ENCODE measurements around the gene SRSF1. TPM values are rescaled to one million over a fixed set of nuclear protein-coding genes. Genes with fewer than 3 reads are reported as not detected.

The SRSF1 gene
- total RNA-seq, 1 experiment from 2014 or later = 347 TPM

- H3K27me3 ChIP-seq (ENCODE audit: low read length) = no peaks in the 10 kb centered on the region
- H3K9me3 ChIP-seq (ENCODE audit: low read length) = no peaks in the 10 kb centered on the region
- H2AFZ ChIP-seq (ENCODE audit: low read length) = no peak overlapping the region
- no peaks in the 10 kb centered on the region for H3K9me2 ChIP-seq (replicated peaks; ENCODE audit: insufficient read depth, low read length)
- H3K36me3 ChIP-seq (ENCODE audit: insufficient read depth, low read length) = peaks cover 30% of the 10 kb centered on the region
- H3K4me2 ChIP-seq (ENCODE audit: low read depth, low read length, poor library complexity, severe bottlenecking) = no peak overlapping the region
- H3K79me2 ChIP-seq (ENCODE audit: low read length) = no peaks in the 10 kb centered on the region
- H3K27ac ChIP-seq (ENCODE audit: low read length) = no peak overlapping the region
- no peak for DNase-seq
- H3K9ac ChIP-seq (ENCODE audit: low read length) = no peak overlapping the region
- no peaks in the 10 kb centered on the region for H3K4me1 ChIP-seq (ENCODE audit: low read length)
- H4K20me1 ChIP-seq (ENCODE audit: insufficient read depth, low read depth, low read length) = no peaks in the 10 kb centered on the region; the same call in 1 of the 2 replicates
- H3K4me3 ChIP-seq (ENCODE audit: low read length) = no peak overlapping the region
These were observed 35.5 kb downstream of the SRSF1 start for GRCh38 chr17:57971572-57971971.

- Histone ChIP-seq H3K9ac (ENCODE audit: low read length) (no peak overlapping the region), H3K9me2 (replicated peaks; ENCODE audit: insufficient read depth, low read length) (no peaks in the 10 kb centered on the region), H2AFZ (ENCODE audit: low read length) (no peak overlapping the region), H3K9me3 (ENCODE audit: low read length) (no peaks in the 10 kb centered on the region), H3K4me3 (ENCODE audit: low read length) (no peak overlapping the region), H3K27ac (ENCODE audit: low read length) (no peak overlapping the region), H3K27me3 (ENCODE audit: low read length) (no peaks in the 10 kb centered on the region), H4K20me1 (ENCODE audit: insufficient read depth, low read depth, low read length) (no peaks in the 10 kb centered on the region; the same call in 1 of the 2 replicates), H3K36me3 (ENCODE audit: insufficient read depth, low read length) (peaks cover 23% of the 10 kb centered on the region), H3K4me1 (ENCODE audit: low read length) (no peaks in the 10 kb centered on the region), H3K4me2 (ENCODE audit: low read depth, low read length, poor library complexity, severe bottlenecking) (no peak overlapping the region), H3K79me2 (ENCODE audit: low read length) (no peaks in the 10 kb centered on the region)
- DNase-seq = no peak
These were observed 36.3 kb downstream of the SRSF1 start for GRCh38 chr17:57970710-57971109.

GRCh38 chr17:57968456-57968855 is 38.6 kb downstream of the SRSF1 start:
- Histone ChIP-seq H3K4me3 (ENCODE audit: low read length) (no peak overlapping the region), H3K4me1 (ENCODE audit: low read length) (no peaks in the 10 kb centered on the region), H3K9me3 (ENCODE audit: low read length) (no peaks in the 10 kb centered on the region), H3K4me2 (ENCODE audit: low read depth, low read length, poor library complexity, severe bottlenecking) (no peak overlapping the region), H3K27ac (ENCODE audit: low read length) (no peak overlapping the region), H3K36me3 (ENCODE audit: insufficient read depth, low read length) (peaks cover 1% of the 10 kb centered on the region; the same call in 1 of the 2 replicates), H3K27me3 (ENCODE audit: low read length) (no peaks in the 10 kb centered on the region), H3K9ac (ENCODE audit: low read length) (no peak overlapping the region), H4K20me1 (ENCODE audit: insufficient read depth, low read depth, low read length) (no peaks in the 10 kb centered on the region; the same call in 1 of the 2 replicates), H2AFZ (ENCODE audit: low read length) (no peak overlapping the region), H3K79me2 (ENCODE audit: low read length) (no peaks in the 10 kb centered on the region), H3K9me2 (replicated peaks; ENCODE audit: insufficient read depth, low read length) (no peaks in the 10 kb centered on the region)
- no peak for DNase-seq

GRCh38 chr17:57966875-57967274 is 40.2 kb downstream of the SRSF1 start:
- Histone ChIP-seq H3K4me2 (ENCODE audit: low read depth, low read length, poor library complexity, severe bottlenecking) (no peak overlapping the region), H4K20me1 (ENCODE audit: insufficient read depth, low read depth, low read length) (no peaks in the 10 kb centered on the region; the same call in 1 of the 2 replicates), H3K9ac (ENCODE audit: low read length) (no peak overlapping the region), H3K4me3 (ENCODE audit: low read length) (no peak overlapping the region), H3K36me3 (ENCODE audit: insufficient read depth, low read length) (no peaks in the 10 kb centered on the region), H2AFZ (ENCODE audit: low read length) (no peak overlapping the region), H3K9me2 (replicated peaks; ENCODE audit: insufficient read depth, low read length) (no peaks in the 10 kb centered on the region), H3K4me1 (ENCODE audit: low read length) (no peaks in the 10 kb centered on the region), H3K79me2 (ENCODE audit: low read length) (no peaks in the 10 kb centered on the region), H3K9me3 (ENCODE audit: low read length) (no peaks in the 10 kb centered on the region), H3K27me3 (ENCODE audit: low read length) (no peaks in the 10 kb centered on the region), H3K27ac (ENCODE audit: low read length) (no peak overlapping the region)
- DNase-seq = no peak

- Histone ChIP-seq H3K9ac (ENCODE audit: low read length) (no peak overlapping the region), H3K4me2 (ENCODE audit: low read depth, low read length, poor library complexity, severe bottlenecking) (no peak overlapping the region), H3K9me3 (ENCODE audit: low read length) (no peaks in the 10 kb centered on the region), H4K20me1 (ENCODE audit: insufficient read depth, low read depth, low read length) (no peaks in the 10 kb centered on the region), H3K79me2 (ENCODE audit: low read length) (no peaks in the 10 kb centered on the region), H3K9me2 (replicated peaks; ENCODE audit: insufficient read depth, low read length) (no peaks in the 10 kb centered on the region), H3K4me1 (ENCODE audit: low read length) (no peaks in the 10 kb centered on the region), H3K4me3 (ENCODE audit: low read length) (no peak overlapping the region), H2AFZ (ENCODE audit: low read length) (no peak overlapping the region), H3K27ac (ENCODE audit: low read length) (no peak overlapping the region), H3K36me3 (ENCODE audit: insufficient read depth, low read length) (no peaks in the 10 kb centered on the region), H3K27me3 (ENCODE audit: low read length) (no peaks in the 10 kb centered on the region)
- no peak for DNase-seq
These were observed 40.8 kb downstream of the SRSF1 start for GRCh38 chr17:57966246-57966645.

GRCh38 chr17:57965521-57966160 is 41.4 kb downstream of the SRSF1 start:
- no peak for DNase-seq
- H3K9me2 ChIP-seq (replicated peaks; ENCODE audit: insufficient read depth, low read length) = no peaks in the 10 kb centered on the region

GRCh38 chr17:57963149-57963511 is 43.9 kb downstream of the SRSF1 start:
- no peak overlapping the region for H3K9ac ChIP-seq (ENCODE audit: low read length)
- no peaks in the 10 kb centered on the region for H4K20me1 ChIP-seq (ENCODE audit: insufficient read depth, low read depth, low read length)
- no peak for DNase-seq
- no peaks in the 10 kb centered on the region for H3K9me2 ChIP-seq (replicated peaks; ENCODE audit: insufficient read depth, low read length)
- no peak overlapping the region for H2AFZ ChIP-seq (ENCODE audit: low read length)
- no peaks in the 10 kb centered on the region for H3K27me3 ChIP-seq (ENCODE audit: low read length)
- no peaks in the 10 kb centered on the region for H3K9me3 ChIP-seq (ENCODE audit: low read length)
- H3K36me3 ChIP-seq (ENCODE audit: insufficient read depth, low read length) = no peaks in the 10 kb centered on the region
- no peaks in the 10 kb centered on the region for H3K4me1 ChIP-seq (ENCODE audit: low read length)
- no peak overlapping the region for H3K4me2 ChIP-seq (ENCODE audit: low read depth, low read length, poor library complexity, severe bottlenecking)
- no peaks in the 10 kb centered on the region for H3K79me2 ChIP-seq (ENCODE audit: low read length)
- no peak overlapping the region for H3K4me3 ChIP-seq (ENCODE audit: low read length)
- no peak overlapping the region for H3K27ac ChIP-seq (ENCODE audit: low read length)

More at GRCh38 chr17:57965521-57966160, 41.4 kb downstream of the SRSF1 start:
- H3K27me3 ChIP-seq (ENCODE audit: low read length) = no peaks in the 10 kb centered on the region
- no peaks in the 10 kb centered on the region for H3K36me3 ChIP-seq (ENCODE audit: insufficient read depth, low read length)
- no peak overlapping the region for H3K4me3 ChIP-seq (ENCODE audit: low read length)
- no peak overlapping the region for H3K4me2 ChIP-seq (ENCODE audit: low read depth, low read length, poor library complexity, severe bottlenecking)
- no peak overlapping the region for H3K27ac ChIP-seq (ENCODE audit: low read length)
- H3K9me3 ChIP-seq (ENCODE audit: low read length) = no peaks in the 10 kb centered on the region
- no peak overlapping the region for H2AFZ ChIP-seq (ENCODE audit: low read length)
- H3K79me2 ChIP-seq (ENCODE audit: low read length) = no peaks in the 10 kb centered on the region
- no peaks in the 10 kb centered on the region for H4K20me1 ChIP-seq (ENCODE audit: insufficient read depth, low read depth, low read length)
- H3K4me1 ChIP-seq (ENCODE audit: low read length) = no peaks in the 10 kb centered on the region
- H3K9ac ChIP-seq (ENCODE audit: low read length) = no peak overlapping the region

GRCh38 chr17:57962279-57963148 is 44.5 kb downstream of the SRSF1 start:
- DNase-seq = no peak
- H3K27ac ChIP-seq (ENCODE audit: low read length) = no peak overlapping the region
- H3K4me1 ChIP-seq (ENCODE audit: low read length) = no peaks in the 10 kb centered on the region
- H4K20me1 ChIP-seq (ENCODE audit: insufficient read depth, low read depth, low read length) = no peaks in the 10 kb centered on the region
- no peak overlapping the region for H3K4me2 ChIP-seq (ENCODE audit: low read depth, low read length, poor library complexity, severe bottlenecking)
- H3K9ac ChIP-seq (ENCODE audit: low read length) = no peak overlapping the region
- no peaks in the 10 kb centered on the region for H3K9me3 ChIP-seq (ENCODE audit: low read length)
- no peak overlapping the region for H2AFZ ChIP-seq (ENCODE audit: low read length)
- no peaks in the 10 kb centered on the region for H3K9me2 ChIP-seq (replicated peaks; ENCODE audit: insufficient read depth, low read length)
- H3K27me3 ChIP-seq (ENCODE audit: low read length) = no peaks in the 10 kb centered on the region
- H3K4me3 ChIP-seq (ENCODE audit: low read length) = no peak overlapping the region
- no peaks in the 10 kb centered on the region for H3K36me3 ChIP-seq (ENCODE audit: insufficient read depth, low read length)
- no peaks in the 10 kb centered on the region for H3K79me2 ChIP-seq (ENCODE audit: low read length)
